GM12878 (cell line): ENCODE data around the gene PLCG2. TPM values are rescaled to one million over a fixed set of nuclear protein-coding genes. Genes with fewer than 3 reads are reported as not detected.

Experiments used
- ATF2 ChIP-seq: IDR thresholded peaks from 2 replicates; pipeline ENCODE4 v1.6.1; 2012; ENCODE audit warnings: low read length, inconsistent platforms
- BHLHE40 ChIP-seq, 2 experiments: fragments of 450-650 bp in 1 of 2; IDR thresholded peaks; 2 replicates each; pipeline ENCODE4 v1.6.1; 2011 to 2017; ENCODE audit warnings: low read depth in 2 of 2, borderline replicate concordance in 1 of 2, improper control_type of control experiment in 1 of 2, low read length in 1 of 2, mild to moderate bottlenecking in 1 of 2
- E4F1 ChIP-seq: fragments of 450-650 bp; IDR thresholded peaks from 2 replicates; pipeline ENCODE4 v1.6.1; 2018; ENCODE audit warnings: borderline replicate concordance, mild to moderate bottlenecking; ENCODE audit not compliant: partially characterized antibody
- IRF3 ChIP-seq: fragments of 450-650 bp; IDR thresholded peaks from 2 replicates; pipeline ENCODE4 v1.6.1; 2014; ENCODE audit warnings: mild to moderate bottlenecking
- IRF5 ChIP-seq: fragments of 450-650 bp; IDR thresholded peaks from 2 replicates; pipeline ENCODE4 v1.6.1; 2017; ENCODE audit warnings: borderline replicate concordance
- MEF2B ChIP-seq: fragments of 450-650 bp; IDR thresholded peaks from 2 replicates; pipeline ENCODE4 v1.6.1; 2018; ENCODE audit warnings: mild to moderate bottlenecking, moderate library complexity; ENCODE audit not compliant: partially characterized antibody, poor library complexity, severe bottlenecking
- MTA2 ChIP-seq: fragments of 450-650 bp; IDR thresholded peaks from 2 replicates; pipeline ENCODE4 v1.6.1; 2016; ENCODE audit warnings: low read depth, mild to moderate bottlenecking, moderate library complexity
- NFIC ChIP-seq: IDR thresholded peaks from 2 replicates; pipeline ENCODE4 v1.6.1; 2012; ENCODE audit warnings: low read depth, mild to moderate bottlenecking, inconsistent platforms, low read length, moderate library complexity
- PBX3 ChIP-seq: IDR thresholded peaks from 2 replicates; pipeline ENCODE4 v1.6.1; 2011; ENCODE audit warnings: mild to moderate bottlenecking, low read depth, low read length, moderate library complexity; ENCODE audit not compliant: insufficient replicate concordance
- PRDM15 ChIP-seq: fragments of 450-650 bp; formaldehyde crosslinking; IDR thresholded peaks from 2 replicates; pipeline ENCODE4 v1.4.0; 2020; ENCODE audit warnings: mild to moderate bottlenecking, moderate library complexity
- SMAD5 ChIP-seq: IDR thresholded peaks from 2 replicates; pipeline ENCODE4 v1.6.1; 2016; ENCODE audit warnings: antibody characterized with exemption, low read depth
- SMARCA5 ChIP-seq: fragments of 450-650 bp; IDR thresholded peaks from 2 replicates; pipeline ENCODE4 v1.6.1; 2017; ENCODE audit warnings: mild to moderate bottlenecking
- SRF ChIP-seq, 2 experiments: IDR thresholded peaks; 2 replicates each; pipeline ENCODE4 v1.6.1; 2011; ENCODE audit warnings: low read depth in 2 of 2, low read length in 2 of 2, mild to moderate bottlenecking in 1 of 2, moderate library complexity in 1 of 2
- STAT1 ChIP-seq: fragments of 450-650 bp; conservative IDR thresholded peaks from 2 replicates; pipeline ENCODE4 v1.6.1; 2014; ENCODE audit warnings: antibody characterized with exemption, mild to moderate bottlenecking
- SUPT20H ChIP-seq: IDR thresholded peaks from 2 replicates; pipeline ENCODE4 v1.6.1; 2011; ENCODE audit warnings: low read depth, mild to moderate bottlenecking, low read length, moderate library complexity, borderline replicate concordance; ENCODE audit not compliant: control insufficient read depth
- TCF3 ChIP-seq: IDR thresholded peaks from 2 replicates; pipeline ENCODE4 v1.6.1; 2012; ENCODE audit warnings: low read depth, mild to moderate bottlenecking, low read length, borderline replicate concordance; ENCODE audit not compliant: insufficient read depth
- YBX1 ChIP-seq: fragments of 450-650 bp; IDR thresholded peaks from 2 replicates; pipeline ENCODE4 v1.6.1; 2016; ENCODE audit warnings: antibody characterized with exemption
- polyA plus RNA-seq, 11 experiments: library from polyadenylated mRNA; depleted of rRNA in 4 of 11; unstranded in 6 of 11; stranded (reverse) in 5 of 11; fragments of >200 nt; fragmentation: Nextera tagmentation in 4 of 11; fragmentation: Illumina TruSeq in 1 of 11; extraction: Ambion mirVana in 4 of 11; extraction: Trizol in 1 of 11; gene quantifications; 1 replicate in 1 of 11; 2 replicates in 10 of 11; pipeline versions ENCODE4 v1.2.1 to v1.2.3, GENCODE V29; 2011 to 2016; ENCODE audit warnings: inconsistent platforms in 2 of 11, missing spikeins in 2 of 11, low read depth in 1 of 11
- total RNA-seq, 4 experiments: library from RNA; depleted of rRNA in 3 of 4; stranded (reverse); fragments of >200 nt in 3 of 4; fragmentation: Illumina TruSeq in 1 of 4; extraction: Trizol in 1 of 4; gene quantifications; 2 replicates each; pipeline versions ENCODE4 v1.2.1 to v1.2.3, GENCODE V29; 2013 to 2021

Gene PLCG2
- total and polyA plus RNA-seq, 10 of the 15 experiments (the other 5 are each of a cell fraction or from before 2014, with no cell fraction given), result 47.6 to 256 (median 149) TPM

- TF ChIP-seq BHLHE40 (IDR thresholded peaks at IDR 0.05; ENCODE audit: borderline replicate concordance in 1 of 2, low read depth in 2 of 2, low read length in 1 of 2) (peak; percentile 92 to 94), ATF2 (no peak), MTA2 (peak; percentile 93), TCF3 (peak; percentile 98), PBX3 (peak; percentile 32), SMAD5 (no peak; the same call in 1 of the 2 replicates), MEF2B (peak; percentile 89), STAT1 (no peak), IRF3 (no peak), YBX1 (no peak), IRF5 (no peak; the same call in 1 of the 2 replicates), NFIC (no peak), PRDM15 (CRISPR knock-in tag) (no peak), E4F1 (no peak), SMARCA5 (0 out of 2 replicates have a peak, but pooled peaks have one; percentile 28), SRF (IDR thresholded peaks at IDR 0.05; ENCODE audit: low read depth in 2 of 2, low read length in 2 of 2) (no peak), SUPT20H (no peak)
Measured at GRCh38 chr16:81808933-81809480, 29.9 kb downstream of the PLCG2 start (continued).
